ENCODE measurements around the gene ZBTB38.

The ZBTB38 gene

GRCh38 chr3:141355242-141355641 lies 13.1 kb upstream of the ZBTB38 start:
- H3K4me3 ChIP-seq (ENCODE audit: low read length) = no peak overlapping the region
- H3K27me3 ChIP-seq (ENCODE audit: insufficient read depth, low read length) = no peaks in the 10 kb centered on the region
- no peaks in the 10 kb centered on the region for H3K4me1 ChIP-seq (ENCODE audit: insufficient read depth, low read length)
- H3K9me3 ChIP-seq (ENCODE audit: insufficient read depth, low read depth, low read length) = no peaks in the 10 kb centered on the region
- no peaks in the 10 kb centered on the region for H3K36me3 ChIP-seq (ENCODE audit: insufficient read depth, low read depth, low read length)
- no peak overlapping the region for H3K9ac ChIP-seq (ENCODE audit: low read depth, low read length)
- no peak overlapping the region for H3K27ac ChIP-seq (ENCODE audit: low read length)

GRCh38 chr3:141356046-141356445 lies 12.3 kb upstream of the ZBTB38 start:
- Histone ChIP-seq H3K9ac (ENCODE audit: low read depth, low read length) (no peak overlapping the region), H3K4me1 (ENCODE audit: insufficient read depth, low read length) (no peaks in the 10 kb centered on the region; the same call in 1 of the 2 replicates), H3K36me3 (ENCODE audit: insufficient read depth, low read depth, low read length) (no peaks in the 10 kb centered on the region), H3K4me3 (ENCODE audit: low read length) (no peak overlapping the region), H3K27ac (ENCODE audit: low read length) (no peak overlapping the region), H3K9me3 (ENCODE audit: insufficient read depth, low read depth, low read length) (no peaks in the 10 kb centered on the region), H3K27me3 (ENCODE audit: insufficient read depth, low read length) (no peaks in the 10 kb centered on the region)

GRCh38 chr3:141360888-141361598 lies 7.3 kb upstream of the ZBTB38 start:
- H3K4me3 ChIP-seq (ENCODE audit: low read length) = no peak overlapping the region
- no peak overlapping the region for H3K27ac ChIP-seq (ENCODE audit: low read length)
- no peak overlapping the region for H3K9ac ChIP-seq (ENCODE audit: low read depth, low read length)

GRCh38 chr3:141362736-141363135 lies 5.6 kb upstream of the ZBTB38 start:
- Histone ChIP-seq H3K4me3 (ENCODE audit: low read length) (no peak overlapping the region), H3K36me3 (ENCODE audit: insufficient read depth, low read depth, low read length) (no peaks in the 10 kb centered on the region), H3K9ac (ENCODE audit: low read depth, low read length) (no peak overlapping the region), H3K27me3 (ENCODE audit: insufficient read depth, low read length) (no peaks in the 10 kb centered on the region), H3K27ac (ENCODE audit: low read length) (no peak overlapping the region), H3K9me3 (ENCODE audit: insufficient read depth, low read depth, low read length) (peaks cover 4% of the 10 kb centered on the region), H3K4me1 (ENCODE audit: insufficient read depth, low read length) (peaks cover 5% of the 10 kb centered on the region)

More at GRCh38 chr3:141360888-141361598, 7.3 kb upstream of the ZBTB38 start:
- Histone ChIP-seq H3K36me3 (ENCODE audit: insufficient read depth, low read depth, low read length) (no peaks in the 10 kb centered on the region), H3K4me1 (ENCODE audit: insufficient read depth, low read length) (no peaks in the 10 kb centered on the region; the same call in none of the 2 replicates), H3K9me3 (ENCODE audit: insufficient read depth, low read depth, low read length) (peaks cover 4% of the 10 kb centered on the region), H3K27me3 (ENCODE audit: insufficient read depth, low read length) (no peaks in the 10 kb centered on the region)

- Histone ChIP-seq H3K9me3 (ENCODE audit: insufficient read depth, low read depth, low read length) (peaks cover 4% of the 10 kb centered on the region), H3K9ac (ENCODE audit: low read depth, low read length) (no peak overlapping the region), H3K36me3 (ENCODE audit: insufficient read depth, low read depth, low read length) (no peaks in the 10 kb centered on the region), H3K27me3 (ENCODE audit: insufficient read depth, low read length) (no peaks in the 10 kb centered on the region), H3K4me3 (ENCODE audit: low read length) (no peak overlapping the region), H3K27ac (ENCODE audit: low read length) (no peak overlapping the region), H3K4me1 (ENCODE audit: insufficient read depth, low read length) (peaks cover 22% of the 10 kb centered on the region)
These were observed 3.1 kb upstream of the ZBTB38 start for GRCh38 chr3:141365201-141365600.

- Histone ChIP-seq H3K4me3 (ENCODE audit: low read length) (no peak overlapping the region), H3K9me3 (ENCODE audit: insufficient read depth, low read depth, low read length) (peaks cover 4% of the 10 kb centered on the region), H3K36me3 (ENCODE audit: insufficient read depth, low read depth, low read length) (no peaks in the 10 kb centered on the region), H3K4me1 (ENCODE audit: insufficient read depth, low read length) (peaks cover 22% of the 10 kb centered on the region), H3K27ac (ENCODE audit: low read length) (no peak overlapping the region), H3K9ac (ENCODE audit: low read depth, low read length) (no peak overlapping the region), H3K27me3 (ENCODE audit: insufficient read depth, low read length) (no peaks in the 10 kb centered on the region)
These were observed 1.8 kb upstream of the ZBTB38 start for GRCh38 chr3:141366285-141367037.

GRCh38 chr3:141367038-141367730 lies 1.1 kb upstream of the ZBTB38 start:
- H3K27me3 ChIP-seq (ENCODE audit: insufficient read depth, low read length) = no peaks in the 10 kb centered on the region
- peaks cover 22% of the 10 kb centered on the region for H3K4me1 ChIP-seq (ENCODE audit: insufficient read depth, low read length)
- no peak overlapping the region for H3K9ac ChIP-seq (ENCODE audit: low read depth, low read length)
- no peak overlapping the region for H3K4me3 ChIP-seq (ENCODE audit: low read length)
- no peak overlapping the region for H3K27ac ChIP-seq (ENCODE audit: low read length)
- H3K36me3 ChIP-seq (ENCODE audit: insufficient read depth, low read depth, low read length) = no peaks in the 10 kb centered on the region
- peaks cover 4% of the 10 kb centered on the region for H3K9me3 ChIP-seq (ENCODE audit: insufficient read depth, low read depth, low read length)

- H3K36me3 ChIP-seq (ENCODE audit: insufficient read depth, low read depth, low read length) = no peaks in the 10 kb centered on the region
- H3K9ac ChIP-seq (ENCODE audit: low read depth, low read length) = no peak overlapping the region
- no peak overlapping the region; the same call in 1 of the 2 replicates for H3K4me3 ChIP-seq (ENCODE audit: low read length)
- no peaks in the 10 kb centered on the region for H3K27me3 ChIP-seq (ENCODE audit: insufficient read depth, low read length)
- H3K4me1 ChIP-seq (ENCODE audit: insufficient read depth, low read length) = peaks cover 22% of the 10 kb centered on the region
- H3K27ac ChIP-seq (ENCODE audit: low read length) = no peak overlapping the region
- no peaks in the 10 kb centered on the region for H3K9me3 ChIP-seq (ENCODE audit: insufficient read depth, low read depth, low read length)
These were observed 856 bp downstream of the ZBTB38 start for GRCh38 chr3:141368925-141369794.

GRCh38 chr3:141370065-141370533 lies 1.8 kb downstream of the ZBTB38 start:
- Histone ChIP-seq H3K27me3 (ENCODE audit: insufficient read depth, low read length) (no peaks in the 10 kb centered on the region), H3K4me1 (ENCODE audit: insufficient read depth, low read length) (peaks cover 22% of the 10 kb centered on the region), H3K36me3 (ENCODE audit: insufficient read depth, low read depth, low read length) (no peaks in the 10 kb centered on the region), H3K9ac (ENCODE audit: low read depth, low read length) (no peak overlapping the region), H3K9me3 (ENCODE audit: insufficient read depth, low read depth, low read length) (no peaks in the 10 kb centered on the region), H3K27ac (ENCODE audit: low read length) (no peak overlapping the region), H3K4me3 (ENCODE audit: low read length) (no peak overlapping the region)

GRCh38 chr3:141371882-141372281 lies 3.6 kb downstream of the ZBTB38 start:
- no peak overlapping the region for H3K9ac ChIP-seq (ENCODE audit: low read depth, low read length)

GRCh38 chr3:141372656-141373055 lies 4.4 kb downstream of the ZBTB38 start:
- H3K4me1 ChIP-seq (ENCODE audit: insufficient read depth, low read length) = peaks cover 26% of the 10 kb centered on the region
- H3K9me3 ChIP-seq (ENCODE audit: insufficient read depth, low read depth, low read length) = no peaks in the 10 kb centered on the region
- no peak overlapping the region for H3K27ac ChIP-seq (ENCODE audit: low read length)
- no peaks in the 10 kb centered on the region for H3K27me3 ChIP-seq (ENCODE audit: insufficient read depth, low read length)
- H3K9ac ChIP-seq (ENCODE audit: low read depth, low read length) = no peak overlapping the region
- no peaks in the 10 kb centered on the region for H3K36me3 ChIP-seq (ENCODE audit: insufficient read depth, low read depth, low read length)
- no peak overlapping the region for H3K4me3 ChIP-seq (ENCODE audit: low read length)

More at GRCh38 chr3:141371882-141372281, 3.6 kb downstream of the ZBTB38 start:
- Histone ChIP-seq H3K36me3 (ENCODE audit: insufficient read depth, low read depth, low read length) (no peaks in the 10 kb centered on the region), H3K9me3 (ENCODE audit: insufficient read depth, low read depth, low read length) (no peaks in the 10 kb centered on the region), H3K4me3 (ENCODE audit: low read length) (no peak overlapping the region), H3K27me3 (ENCODE audit: insufficient read depth, low read length) (no peaks in the 10 kb centered on the region), H3K27ac (ENCODE audit: low read length) (no peak overlapping the region), H3K4me1 (ENCODE audit: insufficient read depth, low read length) (peaks cover 31% of the 10 kb centered on the region)
